ENCODE data around the gene NOTO.

Gene NOTO

GRCh38 chr2:73235315-73236028 is 33.1 kb downstream of the NOTO start:
- no peak for FAIRE-seq

GRCh38 chr2:73237168-73237567 is 34.8 kb downstream of the NOTO start:
- FAIRE-seq = no peak

GRCh38 chr2:73238149-73238548 is 35.8 kb downstream of the NOTO start:
- no peak for FAIRE-seq

- FAIRE-seq = no peak
Measured at GRCh38 chr2:73238976-73239375, 36.6 kb downstream of the NOTO start.

GRCh38 chr2:73239776-73240175 is 37.4 kb downstream of the NOTO start:
- no peak for FAIRE-seq

- no peak for FAIRE-seq
Measured at GRCh38 chr2:73243884-73244570, 41.7 kb downstream of the NOTO start.

- no peak for FAIRE-seq
Measured at GRCh38 chr2:73244580-73244979, 42.2 kb downstream of the NOTO start.

- no peak for FAIRE-seq
Measured at GRCh38 chr2:73246850-73247249, 44.5 kb downstream of the NOTO start.

GRCh38 chr2:73249636-73250035 is 47.3 kb downstream of the NOTO start:
- FAIRE-seq = no peak

GRCh38 chr2:73250872-73251846 is 48.8 kb downstream of the NOTO start:
- no peak for FAIRE-seq

GRCh38 chr2:73252238-73253027 is 50.1 kb downstream of the NOTO start:
- FAIRE-seq = no peak

- FAIRE-seq = no peak
Measured at GRCh38 chr2:73253400-73253799, 51.0 kb downstream of the NOTO start.

GRCh38 chr2:73253901-73254300 is 51.5 kb downstream of the NOTO start:
- no peak for FAIRE-seq

- FAIRE-seq = no peak
Measured at GRCh38 chr2:73254343-73255006, 52.1 kb downstream of the NOTO start.

GRCh38 chr2:73255007-73255644 is 52.8 kb downstream of the NOTO start:
- no peak for FAIRE-seq

GRCh38 chr2:73255907-73256617 is 53.7 kb downstream of the NOTO start:
- no peak for FAIRE-seq

- FAIRE-seq = no peak
Measured at GRCh38 chr2:73256618-73256922, 54.2 kb downstream of the NOTO start.

GRCh38 chr2:73257021-73257420 is 54.6 kb downstream of the NOTO start:
- no peak for FAIRE-seq

- FAIRE-seq = no peak
Measured at GRCh38 chr2:73257425-73258125, 55.2 kb downstream of the NOTO start.

Measured in colon (tissue), 2 donors.